HEK293 (cell line): Measurements from ENCODE around the gene AGAP6.
"Not testable (repeated sequence)": the region's sequence is repeated elsewhere in the genome, so short reads cannot be mapped to it uniquely, and the experiment has no call there.

Experiments used
- CTCF ChIA-PET: fragments of 350-600 bp; formaldehyde crosslinking; extraction: SDS; loops from one replicate; lab custom pipeline; 2021; ENCODE audit warnings: antibody characterized with exemption; lab: Yijun Ruan, JAX
- POLR2A ChIA-PET: fragments of 300-600 bp; formaldehyde crosslinking; extraction: SDS; loops from one replicate; lab custom pipeline; 2020; ENCODE audit warnings: antibody characterized with exemption, inconsistent platforms; lab: Yijun Ruan, JAX
- H3K27ac ChIP-seq: fragments of 200-500 bp; sonication (Bioruptor generic); 2 replicates; pipeline ENCODE4 v1.5.1; 2014; ENCODE audit warnings: low read depth, low read length, control low read depth, inconsistent platforms; ENCODE audit errors: extremely low read depth
- H3K36me3 ChIP-seq, 2 experiments: fragments of 200-500 bp in 1 of 2; sonication (Bioruptor generic) in 1 of 2; 1 replicate in 1 of 2; 2 replicates in 1 of 2; pipeline ENCODE4 v1.5.1; 2014 to 2017; ENCODE audit warnings: inconsistent platforms in 2 of 2, low read length in 2 of 2; ENCODE audit not compliant: control insufficient read depth in 2 of 2, insufficient read depth in 1 of 2
- H3K4me1 ChIP-seq: fragments of 200-500 bp; sonication (Bioruptor generic); 2 replicates; pipeline ENCODE4 v1.5.1; 2014; ENCODE audit warnings: mild to moderate bottlenecking, low read length, inconsistent platforms; ENCODE audit not compliant: control insufficient read depth, insufficient read depth
- H3K4me3 ChIP-seq: 2 replicates; pipeline ENCODE4 v1.5.1; 2011; ENCODE audit warnings: low read depth, mild to moderate bottlenecking, control low read depth, low read length, moderate library complexity
- H3K9me3 ChIP-seq: fragments of 200-500 bp; sonication (Bioruptor generic); 2 replicates; pipeline ENCODE4 v1.5.1; 2014; ENCODE audit warnings: low read depth, low read length, inconsistent platforms; ENCODE audit not compliant: control insufficient read depth, insufficient read depth
- ATF2 ChIP-seq: fragments of 450-650 bp; formaldehyde crosslinking; IDR thresholded peaks from 2 replicates; pipeline ENCODE4 v1.5.1; 2016; ENCODE audit warnings: missing biosample characterization, missing genetic modification characterization, low read depth
- GLIS1 ChIP-seq: fragments of 450-650 bp; formaldehyde crosslinking; IDR thresholded peaks from 2 replicates; pipeline ENCODE4 v1.5.1; 2016; ENCODE audit warnings: missing biosample characterization, missing genetic modification characterization
- KLF9 ChIP-seq: fragments of 450-650 bp; formaldehyde crosslinking; IDR thresholded peaks from 2 replicates; pipeline ENCODE4 v1.5.1; 2016; ENCODE audit warnings: missing biosample characterization, missing genetic modification characterization, low read depth
- ZBTB6 ChIP-seq: fragments of 450-650 bp; formaldehyde crosslinking; IDR thresholded peaks from 2 replicates; pipeline ENCODE4 v1.5.1; 2017; ENCODE audit warnings: missing biosample characterization, missing genetic modification characterization
- ZFP69B ChIP-seq: fragments of 450-650 bp; formaldehyde crosslinking; IDR thresholded peaks from 2 replicates; pipeline ENCODE4 v1.5.1; 2016; ENCODE audit warnings: missing biosample characterization, missing genetic modification characterization
- ZNF211 ChIP-seq: fragments of 450-650 bp; formaldehyde crosslinking; IDR thresholded peaks from 2 replicates; pipeline ENCODE4 v1.5.1; 2016; ENCODE audit warnings: low read depth, missing biosample characterization, missing genetic modification characterization
- ZNF302 ChIP-seq: fragments of 450-650 bp; formaldehyde crosslinking; IDR thresholded peaks from 2 replicates; pipeline ENCODE4 v1.5.1; 2016; ENCODE audit warnings: missing biosample characterization, missing genetic modification characterization, low read depth
- ZNF335 ChIP-seq: fragments of 450-650 bp; formaldehyde crosslinking; conservative IDR thresholded peaks from 2 replicates; pipeline ENCODE4 v1.5.1; 2016; ENCODE audit warnings: missing biosample characterization, missing genetic modification characterization
- ZNF404 ChIP-seq: fragments of 450-650 bp; formaldehyde crosslinking; IDR thresholded peaks from 2 replicates; pipeline ENCODE4 v1.5.1; 2017; ENCODE audit warnings: missing biosample characterization, missing genetic modification characterization

Gene AGAP6

GRCh38 chr10:49995321-49995720 lies 7.1 kb downstream of the AGAP6 start:
- H3K4me3 ChIP-seq, CTCF ChIA-PET, H3K9me3 ChIP-seq, H3K4me1 ChIP-seq, POLR2A ChIA-PET, H3K27ac ChIP-seq, H3K36me3 ChIP-seq: not testable (repeated sequence)

- H3K4me1 ChIP-seq, H3K36me3 ChIP-seq, H3K9me3 ChIP-seq, POLR2A ChIA-PET, H3K4me3 ChIP-seq, CTCF ChIA-PET, H3K27ac ChIP-seq: not testable (repeated sequence)
These were observed 25.8 kb downstream of the AGAP6 start for GRCh38 chr10:50014024-50014423.

GRCh38 chr10:50015596-50016220 lies 27.5 kb downstream of the AGAP6 start:
- CTCF ChIA-PET = not testable (repeated sequence)

GRCh38 chr10:50016926-50017325 lies 28.7 kb downstream of the AGAP6 start:
- H3K4me3 ChIP-seq, H3K4me1 ChIP-seq, H3K36me3 ChIP-seq, POLR2A ChIA-PET, H3K9me3 ChIP-seq, CTCF ChIA-PET, H3K27ac ChIP-seq: not testable (repeated sequence)

More at GRCh38 chr10:50015596-50016220, 27.5 kb downstream of the AGAP6 start:
- H3K36me3 ChIP-seq, H3K4me1 ChIP-seq, H3K9me3 ChIP-seq, H3K4me3 ChIP-seq, H3K27ac ChIP-seq, POLR2A ChIA-PET: not testable (repeated sequence)

GRCh38 chr10:50017646-50018045 lies 29.4 kb downstream of the AGAP6 start:
- H3K4me3 ChIP-seq, H3K4me1 ChIP-seq, H3K9me3 ChIP-seq, CTCF ChIA-PET, POLR2A ChIA-PET, H3K27ac ChIP-seq, H3K36me3 ChIP-seq: not testable (repeated sequence)

GRCh38 chr10:50019279-50019678 lies 31.1 kb downstream of the AGAP6 start:
- POLR2A ChIA-PET, H3K4me3 ChIP-seq, CTCF ChIA-PET: not testable (repeated sequence)

GRCh38 chr10:50020451-50021024 lies 32.3 kb downstream of the AGAP6 start:
- CTCF ChIA-PET, POLR2A ChIA-PET, H3K4me3 ChIP-seq, H3K9me3 ChIP-seq, H3K4me1 ChIP-seq, H3K27ac ChIP-seq, H3K36me3 ChIP-seq: not testable (repeated sequence)

More at GRCh38 chr10:50019279-50019678, 31.1 kb downstream of the AGAP6 start:
- H3K27ac ChIP-seq, H3K4me1 ChIP-seq, H3K9me3 ChIP-seq, H3K36me3 ChIP-seq: not testable (repeated sequence)

- ChIA-PET CTCF (no interaction called here), POLR2A (no interaction called here)
- H3K27ac ChIP-seq = no peak overlapping the region
- no peaks in the 10 kb centered on the region for H3K9me3 ChIP-seq
- no peak overlapping the region for H3K4me3 ChIP-seq
- H3K36me3 ChIP-seq = no peaks in the 10 kb centered on the region
- no peaks in the 10 kb centered on the region for H3K4me1 ChIP-seq
- TF ChIP-seq GLIS1 (tag by site-specific recombination) (no peak), ZNF302 (tag by site-specific recombination) (no peak), ZBTB6 (tag by site-specific recombination) (no peak), ZNF335 (tag by site-specific recombination) (no peak), ATF2 (tag by site-specific recombination) (no peak), ZNF211 (tag by site-specific recombination) (no peak), ZFP69B (tag by site-specific recombination) (no peak), KLF9 (tag by site-specific recombination) (no peak), ZNF404 (tag by site-specific recombination) (no peak)
These were observed 33.4 kb downstream of the AGAP6 start for GRCh38 chr10:50021646-50022045.
